Stimulated activated naive CD8-positive, alpha-beta T cell treated with anti-CD3 and anti-CD28 coated beads, Interleukin-15, Interleukin-2, amounts not matched to agents 100 U/mL and 50 U/mL, for 24 hours (primary cell): ENCODE data around the gene TULP1.
"Not testable (repeated sequence)": the region's sequence is repeated elsewhere in the genome, so short reads cannot be mapped to it uniquely, and the experiment has no call there.

Experiments used
- ATAC-seq: fragments of 150-1000 bp; cut with Tn5 transposase; one replicate; pipeline ENCODE4 v1.10.0; 2021
- DNase-seq: peaks from one replicate; pipeline ENCODE4 v3.0.0; 2021

The TULP1 gene

DNA sequence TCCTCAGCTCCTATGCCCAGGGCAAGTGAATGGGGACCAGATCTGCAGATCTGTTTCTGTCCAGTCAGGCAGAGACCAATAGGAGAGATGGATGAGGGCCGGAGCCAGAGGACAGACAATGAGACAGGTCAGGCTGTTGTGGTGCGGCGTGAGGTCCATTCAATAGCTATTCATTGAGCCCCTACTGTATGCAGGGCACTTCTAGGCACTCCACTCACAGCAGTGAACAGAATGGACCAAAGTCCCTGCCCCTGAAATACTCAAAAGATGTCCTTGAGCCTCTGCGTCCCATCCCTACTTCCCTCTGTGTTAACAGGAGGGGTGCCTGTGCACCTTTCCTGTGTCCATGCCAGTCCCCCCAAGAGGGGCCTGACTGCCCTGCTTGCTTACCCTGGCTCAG lies 8.5 kb upstream of the TULP1 start:
- DNase-seq (no peak), ATAC-seq (no peak)

DNA sequence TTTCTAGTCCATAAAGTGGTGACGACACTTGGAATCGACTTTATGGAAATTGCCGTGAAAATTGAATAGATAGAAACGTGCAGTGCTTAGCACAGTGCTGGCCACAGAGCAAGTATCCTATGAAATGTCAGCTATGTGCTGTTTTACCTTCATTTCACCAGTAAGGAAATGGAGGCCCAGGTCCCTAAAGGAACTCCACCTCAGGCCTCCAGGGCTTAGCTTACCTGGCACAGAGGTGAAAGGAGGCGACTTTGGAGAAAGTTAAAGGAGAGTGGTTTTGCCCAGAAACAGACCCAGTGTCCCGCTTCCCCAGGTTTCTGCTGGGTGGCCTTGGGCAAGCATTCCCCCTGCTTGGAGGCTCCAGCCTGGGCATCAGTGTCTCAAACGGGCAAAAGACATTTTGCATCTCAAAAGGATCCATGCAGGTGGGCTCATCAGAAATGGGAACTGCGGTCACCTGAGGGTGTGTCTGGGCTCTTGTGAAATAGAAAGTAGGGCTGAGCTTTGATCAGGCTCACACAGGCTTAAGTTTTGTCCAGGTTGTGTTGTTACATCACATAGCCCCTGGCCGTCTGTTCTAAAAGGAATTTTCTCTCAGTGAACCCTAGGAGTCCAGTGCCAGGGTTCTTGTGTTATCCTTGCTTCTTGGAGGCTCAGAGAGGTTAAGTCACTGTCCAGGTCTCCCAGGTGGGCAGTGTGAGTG lies 6.8 kb upstream of the TULP1 start:
- no peak for DNase-seq

DNA sequence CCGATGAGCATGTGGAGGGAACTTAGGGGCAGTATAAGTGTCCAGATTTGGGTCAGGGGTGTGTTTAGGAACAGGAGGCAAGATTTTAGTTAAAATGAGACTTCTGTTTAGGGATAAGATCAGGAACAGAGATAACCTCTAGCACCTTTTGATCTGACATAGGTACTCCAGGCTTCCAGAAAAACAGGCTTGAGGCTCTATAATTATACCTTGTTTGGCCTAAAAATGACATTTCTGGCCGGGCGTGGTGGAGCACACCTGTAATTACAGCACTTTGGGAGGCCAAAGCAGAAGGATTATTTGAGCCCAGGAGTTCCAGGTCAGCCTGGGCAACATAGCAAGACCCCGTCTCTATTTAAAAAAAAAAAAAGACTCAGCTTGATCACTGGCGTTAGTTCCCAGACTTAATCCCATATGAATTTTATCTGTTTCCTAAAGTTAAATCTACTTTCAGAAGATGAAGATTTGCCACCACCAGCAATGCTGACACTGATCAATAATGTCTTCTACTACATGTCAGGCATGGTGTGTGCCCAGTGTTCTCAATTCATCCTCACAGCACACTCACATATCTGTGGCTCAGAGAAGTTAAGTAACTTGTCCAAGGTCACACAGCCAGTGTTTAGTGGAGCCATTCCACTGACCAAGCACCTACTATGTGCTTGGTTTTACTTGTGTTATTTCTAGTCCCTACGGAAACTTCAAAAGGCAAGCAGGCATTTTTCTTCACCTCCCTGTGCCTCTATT lies 6.0 kb upstream of the TULP1 start:
- ATAC-seq (no peak), DNase-seq (no peak)

More for the DNA sequence above, 6.8 kb upstream of the TULP1 start:
- ATAC-seq = no peak

- not testable (repeated sequence) for ATAC-seq
Observed at GRCh38 chr6:35517978-35518377, 5.3 kb upstream of the TULP1 start.

DNA sequence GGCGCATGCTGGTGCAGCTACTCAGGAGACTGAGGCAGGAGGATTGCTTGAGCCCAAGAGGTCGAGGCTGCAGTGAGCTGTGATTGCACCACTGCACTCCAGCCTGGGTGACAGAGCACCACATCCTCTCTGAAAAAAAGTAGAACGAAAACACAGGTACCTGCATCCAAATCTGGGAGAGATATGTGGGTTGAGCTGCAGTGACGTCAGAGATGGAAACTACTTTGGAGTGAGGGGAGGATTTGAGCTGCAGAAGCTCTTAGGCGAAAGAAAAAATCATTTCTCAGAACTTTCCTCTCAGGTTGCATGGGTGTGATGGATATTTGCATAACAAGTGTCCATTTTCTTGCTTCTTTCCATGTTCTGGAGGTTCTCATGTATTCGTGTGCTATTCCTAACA lies 4.0 kb upstream of the TULP1 start:
- DNase-seq (no peak), ATAC-seq (no peak)

More at GRCh38 chr6:35517978-35518377, 5.3 kb upstream of the TULP1 start:
- not testable (repeated sequence) for DNase-seq

DNA sequence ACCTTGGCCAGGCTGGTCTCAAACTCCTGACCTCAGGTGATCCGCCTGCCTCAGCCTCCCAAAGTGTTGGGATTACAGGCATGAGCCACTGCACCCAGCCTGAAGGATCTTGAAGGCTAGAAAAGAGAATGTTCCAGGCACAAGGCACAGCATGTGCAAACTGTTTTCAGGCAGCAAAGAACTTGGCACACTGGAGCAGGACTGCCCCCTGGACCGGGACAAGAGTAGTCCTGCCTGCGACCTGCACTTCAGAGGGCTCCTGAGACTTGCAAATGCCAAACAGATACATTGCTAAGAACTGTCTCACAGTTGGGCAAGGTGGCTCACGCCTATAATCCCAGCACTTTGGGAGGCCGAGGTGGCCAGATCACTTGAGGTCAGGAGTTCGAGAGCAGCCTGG lies 3.2 kb upstream of the TULP1 start:
- DNase-seq, ATAC-seq: not testable (repeated sequence)

- no peak for DNase-seq
- no peak for ATAC-seq
Observed at GRCh38 chr6:35514587-35514986, 1.9 kb upstream of the TULP1 start.

DNA sequence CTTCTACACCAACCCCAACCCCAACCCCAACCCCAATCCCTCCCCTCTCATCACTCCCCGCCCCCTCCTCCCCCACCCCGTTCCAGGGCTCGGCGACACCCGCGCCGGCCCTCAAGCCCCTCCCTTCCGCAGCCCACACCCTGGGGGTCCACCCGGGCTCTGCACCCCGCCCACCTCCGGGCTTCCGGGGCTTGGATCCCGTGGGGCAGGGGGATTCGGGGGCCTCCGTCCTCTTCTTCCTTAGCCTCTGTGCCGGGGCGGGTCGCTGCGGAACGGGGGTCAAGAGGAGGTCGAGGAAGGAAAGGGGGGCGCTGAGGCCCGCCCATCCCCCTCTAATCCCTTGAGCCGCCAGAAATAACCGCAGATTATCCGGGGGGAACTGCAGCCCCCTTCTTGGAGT lies 690 bp downstream of the TULP1 start:
- no peak for DNase-seq
- no peak for ATAC-seq

DNA sequence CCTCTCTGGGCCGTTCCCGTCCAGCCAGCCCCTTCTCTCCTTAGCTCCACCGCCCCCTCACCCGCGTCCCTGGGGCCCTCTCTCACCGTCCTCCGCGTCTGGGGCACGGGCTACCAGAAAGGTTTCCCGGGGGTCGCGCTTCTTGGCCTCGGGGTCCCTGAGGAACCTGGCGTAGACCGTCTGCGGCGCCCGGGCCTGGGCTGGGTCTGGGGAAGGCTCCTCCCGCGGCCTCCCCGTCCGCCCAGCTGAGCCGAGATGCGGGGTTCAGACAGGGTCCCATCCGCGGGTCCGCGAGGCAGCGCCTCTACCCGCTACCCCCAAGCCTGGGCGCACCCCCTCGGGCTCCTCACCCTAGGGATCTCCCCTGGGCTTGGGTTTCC lies 1.1 kb downstream of the TULP1 start:
- no peak for ATAC-seq
- no peak for DNase-seq

GRCh38 chr6:35510916-35511561 lies 1.7 kb downstream of the TULP1 start:
- DNase-seq (no peak), ATAC-seq (no peak)

DNA sequence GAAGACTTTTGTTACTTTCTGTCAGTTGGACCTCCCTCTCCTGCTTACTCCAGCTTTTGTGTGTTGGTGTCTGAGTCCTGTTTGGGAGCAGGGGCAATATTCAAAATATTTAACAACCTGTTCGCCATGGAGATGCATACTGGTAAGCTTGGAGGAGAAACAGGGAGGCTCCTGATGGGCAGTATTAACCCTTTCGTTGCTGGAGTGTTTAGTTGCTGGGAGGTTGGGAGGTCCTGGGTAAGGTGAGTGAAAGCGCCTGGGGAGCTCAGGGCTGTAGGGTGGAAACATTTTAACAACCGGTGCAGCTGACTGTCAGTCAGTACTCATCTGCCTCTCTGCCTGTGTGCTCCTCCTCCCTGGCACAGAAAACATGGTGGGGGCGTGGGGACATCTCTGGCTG lies 4.2 kb downstream of the TULP1 start:
- DNase-seq = no peak

GRCh38 chr6:35508027-35508426 lies 4.7 kb downstream of the TULP1 start:
- DNase-seq = no peak
- ATAC-seq = no peak

More for the DNA sequence above, 4.2 kb downstream of the TULP1 start:
- ATAC-seq = no peak

GRCh38 chr6:35507221-35507620 lies 5.5 kb downstream of the TULP1 start:
- ATAC-seq = no peak
- DNase-seq = no peak

DNA sequence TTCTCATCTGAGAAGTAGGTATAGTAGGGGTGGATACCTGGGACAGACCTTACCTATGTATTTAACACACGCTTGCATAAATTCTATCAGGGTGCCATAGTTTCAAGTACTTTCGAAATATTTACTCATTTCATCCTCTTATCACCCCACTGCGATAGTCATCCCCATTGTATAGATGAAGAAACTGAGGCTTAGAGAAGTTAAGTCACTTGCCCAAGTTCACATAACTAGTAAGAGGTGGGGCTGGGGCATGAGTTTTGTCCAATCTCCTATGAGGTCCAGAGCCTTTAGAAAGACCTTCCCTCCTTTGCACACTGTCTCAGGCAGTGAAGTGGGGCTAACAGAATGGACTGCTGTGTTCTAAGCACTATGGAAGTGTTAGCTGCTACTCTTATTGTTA lies 6.2 kb downstream of the TULP1 start:
- no peak for DNase-seq
- no peak for ATAC-seq

DNA sequence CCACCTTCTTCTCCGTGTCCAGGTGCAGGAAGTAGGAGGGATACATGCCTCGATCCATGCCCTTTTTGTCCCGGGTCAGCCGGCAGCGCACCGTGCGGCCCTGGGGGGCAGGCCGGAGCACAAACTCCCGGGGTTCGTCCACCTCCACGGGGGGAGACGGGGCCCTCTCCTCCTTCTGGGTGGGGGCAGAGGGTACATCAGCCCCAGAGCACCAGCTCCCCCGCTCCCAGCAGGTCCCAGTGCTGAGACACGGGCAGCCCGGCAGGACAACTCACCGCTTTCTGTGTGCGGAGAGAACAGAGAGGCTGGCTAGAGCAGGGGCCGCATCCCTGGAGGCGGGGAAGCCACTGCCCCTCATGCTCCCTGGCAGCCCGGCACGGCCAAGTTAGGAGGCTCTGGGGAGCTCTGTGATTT lies 6.7 kb downstream of the TULP1 start:
- ATAC-seq = no peak
- no peak for DNase-seq

GRCh38 chr6:35503534-35503933 lies 9.2 kb downstream of the TULP1 start:
- ATAC-seq (no peak), DNase-seq (no peak)

GRCh38 chr6:35501784-35502183 lies 10.9 kb downstream of the TULP1 start:
- ATAC-seq = no peak
- no peak for DNase-seq

DNA sequence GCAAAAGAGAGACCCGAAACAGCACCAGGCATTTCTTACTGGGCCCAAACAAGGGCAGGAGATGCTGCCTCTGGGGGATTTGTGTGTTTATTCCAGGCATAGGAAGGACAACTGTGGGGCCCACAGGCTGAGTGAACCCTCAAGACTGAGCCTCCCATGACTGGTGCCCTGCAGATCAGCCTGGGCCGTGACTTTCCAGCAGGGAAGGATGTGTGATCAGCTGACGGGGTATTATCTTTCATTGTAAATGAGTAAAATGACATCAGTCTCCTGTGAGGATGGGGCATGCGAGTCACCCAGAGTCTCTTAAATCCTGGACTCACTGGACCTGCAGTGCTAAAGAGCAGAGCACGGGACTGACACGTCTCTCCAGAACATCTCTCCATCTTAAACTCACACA lies 11.9 kb downstream of the TULP1 start:
- ATAC-seq (no peak), DNase-seq (no peak)

DNA sequence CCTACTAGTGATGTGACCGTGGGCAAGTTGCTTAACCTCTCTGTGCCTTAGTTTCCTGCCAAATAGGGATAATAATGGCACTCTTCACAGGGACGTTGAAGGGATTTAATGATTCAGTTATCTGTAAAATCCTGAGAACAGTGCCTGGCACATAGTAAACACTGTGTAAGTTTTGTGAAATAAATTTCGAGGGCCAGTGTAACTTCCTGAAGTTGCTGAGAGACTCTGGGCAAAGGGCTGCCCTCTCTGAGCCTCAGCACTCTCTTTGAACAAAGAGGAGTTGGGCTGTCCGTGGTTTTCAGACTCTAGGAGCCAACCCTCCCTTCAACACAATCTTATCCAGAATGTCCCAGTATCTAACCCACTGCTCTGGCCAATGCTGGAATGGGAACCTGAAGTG lies 13.3 kb downstream of the TULP1 start:
- DNase-seq (no peak), ATAC-seq (no peak)

GRCh38 chr6:35498422-35499067 lies 14.2 kb downstream of the TULP1 start:
- no peak for DNase-seq
- ATAC-seq = no peak

GRCh38 chr6:35497571-35498421 lies 14.9 kb downstream of the TULP1 start:
- DNase-seq = peak; percentile 69
- peak; percentile 48 for ATAC-seq
